Measurements from ENCODE around the gene ZNF521.

DNA sequence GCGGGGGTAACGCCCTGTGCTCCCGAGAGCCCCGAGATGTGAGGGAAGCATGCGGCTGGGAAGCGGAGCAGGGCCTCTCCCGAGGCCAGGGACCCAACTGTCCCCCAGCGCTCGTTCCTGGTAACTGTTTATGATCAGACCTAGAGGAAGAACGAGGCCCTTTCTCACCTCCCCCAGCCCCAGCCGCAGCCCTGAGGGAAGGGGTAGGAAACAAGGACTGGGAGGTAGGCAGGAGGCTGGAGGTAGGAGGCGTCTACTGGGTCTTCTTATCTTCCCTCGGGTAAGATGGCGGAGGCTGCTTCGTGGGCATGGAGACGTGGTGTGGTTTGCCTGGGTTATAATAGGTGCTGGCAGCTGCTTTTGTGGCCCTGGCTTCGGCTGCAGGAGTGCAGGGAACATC lies 335.8 kb downstream of the ZNF521 start:
- TF ChIP-seq POLR2AphosphoS5 (IDR thresholded peaks at IDR 0.05; ENCODE audit: low read depth, low read length) (no peak), POLR2A (IDR thresholded peaks at IDR 0.05; ENCODE audit: low read depth, low read length) (no peak), TAF1 (IDR thresholded peaks at IDR 0.05; ENCODE audit: low read depth, low read length) (no peak)

Data from GM12891 (cell line).